K562 (cell line): ENCODE measurements around the gene FAM81B.

Source experiments
- CBX5 ChIP-seq: IDR thresholded peaks from 2 replicates; pipeline ENCODE4 v1.6.1; 2014; ENCODE audit warnings: low read depth, borderline replicate concordance
- EZH2 ChIP-seq: IDR thresholded peaks from 2 replicates; pipeline ENCODE4 v1.6.1; 2012; ENCODE audit warnings: low read depth, mild to moderate bottlenecking, inconsistent platforms, low read length, borderline replicate concordance
- MCM3 ChIP-seq: fragments of 450-650 bp; IDR thresholded peaks from 2 replicates; pipeline ENCODE4 v1.6.1; 2016
- RFX1 ChIP-seq: fragments of 450-650 bp; IDR thresholded peaks from 2 replicates; pipeline ENCODE4 v1.6.1; 2016; ENCODE audit warnings: mild to moderate bottlenecking, moderate library complexity
- TF ChIP-seq, protein P1 (sequence below): sonication (generic); formaldehyde crosslinking; IDR thresholded peaks from 2 replicates; pipeline ENCODE4 v1.8.1; 2022; ENCODE audit warnings: missing genetic modification reagents
- TF ChIP-seq, protein P2 (sequence below), 3 experiments: IDR thresholded peaks in 2 of 3; conservative IDR thresholded peaks in 1 of 3; 2 replicates each; pipeline ENCODE4 v1.5.1; 2011 to 2012; ENCODE audit warnings: low read length in 3 of 3, mild to moderate bottlenecking in 3 of 3, control low read depth in 2 of 3, improper control_type of control experiment in 1 of 3, inconsistent platforms in 1 of 3, low read depth in 1 of 3, mixed read lengths in 1 of 3, moderate library complexity in 1 of 3; ENCODE audit not compliant: insufficient read depth in 2 of 3

DNA sequence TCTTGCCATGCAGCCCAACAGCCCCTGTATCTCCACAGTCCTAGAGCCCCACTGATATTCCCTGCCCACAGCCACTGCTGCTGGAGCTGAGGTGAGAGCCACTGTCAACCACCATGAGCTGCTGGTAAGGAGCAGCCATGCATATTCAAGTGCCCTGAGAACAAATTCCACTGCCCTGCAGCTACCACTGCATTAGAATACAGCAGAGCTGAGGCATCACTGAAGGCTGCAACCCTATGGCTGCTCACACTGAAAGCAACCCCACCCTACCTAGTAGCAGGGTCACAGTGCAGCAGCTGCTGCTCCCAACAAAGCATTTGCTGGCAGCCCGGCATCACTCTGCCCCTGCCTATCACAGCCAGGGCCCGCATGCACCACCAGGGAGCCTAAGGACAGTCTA, 95.0 kb downstream of the FAM81B start:
- TF ChIP-seq RFX1 (no peak), MCM3 (no peak), CBX5 (no peak), EZH2 (no peak)
- TF ChIP-seq, protein P1, sequence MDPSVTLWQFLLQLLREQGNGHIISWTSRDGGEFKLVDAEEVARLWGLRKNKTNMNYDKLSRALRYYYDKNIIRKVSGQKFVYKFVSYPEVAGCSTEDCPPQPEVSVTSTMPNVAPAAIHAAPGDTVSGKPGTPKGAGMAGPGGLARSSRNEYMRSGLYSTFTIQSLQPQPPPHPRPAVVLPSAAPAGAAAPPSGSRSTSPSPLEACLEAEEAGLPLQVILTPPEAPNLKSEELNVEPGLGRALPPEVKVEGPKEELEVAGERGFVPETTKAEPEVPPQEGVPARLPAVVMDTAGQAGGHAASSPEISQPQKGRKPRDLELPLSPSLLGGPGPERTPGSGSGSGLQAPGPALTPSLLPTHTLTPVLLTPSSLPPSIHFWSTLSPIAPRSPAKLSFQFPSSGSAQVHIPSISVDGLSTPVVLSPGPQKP (CRISPR knock-in tag), result no peak
- TF ChIP-seq, protein P2, sequence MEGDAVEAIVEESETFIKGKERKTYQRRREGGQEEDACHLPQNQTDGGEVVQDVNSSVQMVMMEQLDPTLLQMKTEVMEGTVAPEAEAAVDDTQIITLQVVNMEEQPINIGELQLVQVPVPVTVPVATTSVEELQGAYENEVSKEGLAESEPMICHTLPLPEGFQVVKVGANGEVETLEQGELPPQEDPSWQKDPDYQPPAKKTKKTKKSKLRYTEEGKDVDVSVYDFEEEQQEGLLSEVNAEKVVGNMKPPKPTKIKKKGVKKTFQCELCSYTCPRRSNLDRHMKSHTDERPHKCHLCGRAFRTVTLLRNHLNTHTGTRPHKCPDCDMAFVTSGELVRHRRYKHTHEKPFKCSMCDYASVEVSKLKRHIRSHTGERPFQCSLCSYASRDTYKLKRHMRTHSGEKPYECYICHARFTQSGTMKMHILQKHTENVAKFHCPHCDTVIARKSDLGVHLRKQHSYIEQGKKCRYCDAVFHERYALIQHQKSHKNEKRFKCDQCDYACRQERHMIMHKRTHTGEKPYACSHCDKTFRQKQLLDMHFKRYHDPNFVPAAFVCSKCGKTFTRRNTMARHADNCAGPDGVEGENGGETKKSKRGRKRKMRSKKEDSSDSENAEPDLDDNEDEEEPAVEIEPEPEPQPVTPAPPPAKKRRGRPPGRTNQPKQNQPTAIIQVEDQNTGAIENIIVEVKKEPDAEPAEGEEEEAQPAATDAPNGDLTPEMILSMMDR (IDR thresholded peaks at IDR 0.05 in 2 of 3, conservative IDR thresholded peaks at IDR 0.05 in 1 of 3; ENCODE audit: insufficient read depth in 2 of 3, low read depth in 1 of 3, low read length in 3 of 3), result no peak
